Effector CD8-positive, alpha-beta T cell (primary cell): ENCODE data around the gene RBM19.

Experiments
- DNase-seq: peaks from one replicate; lab custom pipeline; 2025; lab: John Stamatoyannopoulos, UW

The RBM19 gene

GRCh38 chr12:113776536-113776935, 189.6 kb downstream of the RBM19 start:
- DNase-seq = no peak

GRCh38 chr12:113774526-113774925, 191.6 kb downstream of the RBM19 start:
- no peak for DNase-seq

- no peak for DNase-seq
These were observed 193.6 kb downstream of the RBM19 start for GRCh38 chr12:113772505-113773030.

GRCh38 chr12:113770389-113770865, 195.7 kb downstream of the RBM19 start:
- no peak for DNase-seq

GRCh38 chr12:113769305-113769704, 196.8 kb downstream of the RBM19 start:
- no peak for DNase-seq

GRCh38 chr12:113768850-113769249, 197.3 kb downstream of the RBM19 start:
- DNase-seq = no peak

GRCh38 chr12:113766879-113767878, 198.9 kb downstream of the RBM19 start:
- no peak for DNase-seq
